HL-60/S4 (cell line): Measurements from ENCODE around the gene GRIN1.

Source experiments
- in situ Hi-C: fragments of 300-500 bp; cut with MboI; formaldehyde crosslinking; loops from 2 replicates; pipeline ENCODE4 v1.14.3; 2022; ENCODE audit warnings: low sequenced_read_pairs

The GRIN1 gene

GRCh38 chr9:137173796-137174664 is 35.1 kb downstream of the GRIN1 start:
- in situ Hi-C loops, result no loop called here

- in situ Hi-C loops, result no loop called here
Observed at GRCh38 chr9:137174722-137175293, 35.9 kb downstream of the GRIN1 start.

GRCh38 chr9:137175345-137175961 is 36.5 kb downstream of the GRIN1 start:
- in situ Hi-C loops, result no loop called here

- in situ Hi-C loops, result no loop called here
Observed at GRCh38 chr9:137176302-137177182, 37.6 kb downstream of the GRIN1 start.

- in situ Hi-C loops, result no loop called here
Observed at GRCh38 chr9:137178201-137178938, 39.4 kb downstream of the GRIN1 start.

GRCh38 chr9:137178939-137179630 is 40.1 kb downstream of the GRIN1 start:
- in situ Hi-C loops, result no loop called here

- in situ Hi-C loops, result no loop called here
Observed at GRCh38 chr9:137179761-137180160, 40.8 kb downstream of the GRIN1 start.

- in situ Hi-C loops, result no loop called here
Observed at GRCh38 chr9:137180491-137180890, 41.5 kb downstream of the GRIN1 start.

GRCh38 chr9:137181680-137182079 is 42.7 kb downstream of the GRIN1 start:
- in situ Hi-C loops, result no loop called here

GRCh38 chr9:137182836-137183235 is 43.9 kb downstream of the GRIN1 start:
- in situ Hi-C loops, result no loop called here

GRCh38 chr9:137183980-137184595 is 45.1 kb downstream of the GRIN1 start:
- in situ Hi-C loops, result no loop called here

GRCh38 chr9:137184881-137185660 is 46.1 kb downstream of the GRIN1 start:
- in situ Hi-C loops, result no loop called here

- in situ Hi-C loops, result no loop called here
Observed at GRCh38 chr9:137185921-137186320, 47.0 kb downstream of the GRIN1 start.

GRCh38 chr9:137186385-137186784 is 47.4 kb downstream of the GRIN1 start:
- in situ Hi-C loops, result no loop called here

GRCh38 chr9:137187386-137187785 is 48.4 kb downstream of the GRIN1 start:
- in situ Hi-C loops, result no loop called here

- in situ Hi-C loops, result no loop called here
Observed at GRCh38 chr9:137188086-137188489, 49.1 kb downstream of the GRIN1 start.

- in situ Hi-C loops, result no loop called here
Observed at GRCh38 chr9:137188490-137189296, 49.7 kb downstream of the GRIN1 start, which contains the start of the genes ANAPC2 and SSNA1. TSS of gene ANAPC2 (minus strand) at chr9:137188560. CDS start at chr9:137188532, 28 bp downstream. TSS of gene SSNA1 (plus strand) at chr9:137188676. CDS start at chr9:137188727, 51 bp downstream.
